Endodermal cell (in vitro differentiated cells): Measurements from ENCODE around the gene PPP2R3A. TPM values are rescaled to one million over a fixed set of nuclear protein-coding genes. Genes with fewer than 3 reads are reported as not detected.

ENCODE experiments used
- DNase-seq: peaks from one replicate; pipeline ENCODE4 v3.0.0-alpha.2; 2017
- H3K27ac ChIP-seq: 2 replicates; pipeline ENCODE4 v1.5.1; 2013; ENCODE audit warnings: mild to moderate bottlenecking, low read depth, low read length, moderate library complexity
- H3K27me3 ChIP-seq: 2 replicates; pipeline ENCODE4 v1.6.1; 2013; ENCODE audit warnings: mild to moderate bottlenecking, low read length, moderate library complexity; ENCODE audit not compliant: insufficient read depth, control insufficient read depth, poor library complexity, severe bottlenecking
- H3K36me3 ChIP-seq: 2 replicates; pipeline ENCODE4 v1.7.0; 2013; ENCODE audit warnings: mild to moderate bottlenecking, low read length, moderate library complexity; ENCODE audit not compliant: control insufficient read depth, insufficient read depth
- H3K4me1 ChIP-seq: one replicate; pipeline ENCODE4 v1.7.0; 2013; ENCODE audit warnings: low read length; ENCODE audit not compliant: control insufficient read depth, insufficient read depth
- H3K4me3 ChIP-seq: 2 replicates; pipeline ENCODE4 v1.5.1; 2013; ENCODE audit warnings: mild to moderate bottlenecking, low read length, moderate library complexity
- H3K9ac ChIP-seq: 2 replicates; pipeline ENCODE4 v1.6.1; 2013; ENCODE audit warnings: mild to moderate bottlenecking, low read length, moderate library complexity; ENCODE audit not compliant: poor library complexity, severe bottlenecking; ENCODE audit errors: extremely low read depth
- H3K9me3 ChIP-seq: 2 replicates; pipeline ENCODE4 v1.6.1; 2013; ENCODE audit warnings: mild to moderate bottlenecking, low read length, moderate library complexity; ENCODE audit not compliant: control insufficient read depth
- H3K27ac Mint-ChIP-seq: 2 replicates; pipeline ENCODE4 v1.8.0; 2020; ENCODE audit warnings: mixed read lengths
- H3K27me3 Mint-ChIP-seq: 2 replicates; pipeline ENCODE4 v1.8.0; 2021; ENCODE audit warnings: mild to moderate bottlenecking, mixed read lengths; ENCODE audit not compliant: insufficient read depth
- H3K36me3 Mint-ChIP-seq: 2 replicates; pipeline ENCODE4 v1.8.0; 2020; ENCODE audit warnings: low read depth, mixed read lengths
- H3K4me1 Mint-ChIP-seq: 2 replicates; pipeline ENCODE4 v1.8.0; 2020; ENCODE audit warnings: mixed read lengths
- H3K4me3 Mint-ChIP-seq: 2 replicates; pipeline ENCODE4 v1.8.0; 2020; ENCODE audit warnings: mild to moderate bottlenecking, moderate library complexity, mixed read lengths
- H3K9me3 Mint-ChIP-seq: 2 replicates; pipeline ENCODE4 v1.8.0; 2020; ENCODE audit warnings: mild to moderate bottlenecking, mixed read lengths
- WGBS, 2 experiments: methylation state at CpG; one replicate each; pipeline versions ENCODE4 v1.1.5 to v1.1.7; 2013; ENCODE audit warnings: missing lambda C conversion rate in 2 of 2, mixed read lengths in 1 of 2; ENCODE audit not compliant: insufficient coverage in 1 of 2, insufficient read length in 1 of 2; 5-methylcytosine and 5-hydroxymethylcytosine counted together
- total RNA-seq, 2 donors: library from RNA; stranded (reverse); fragmentation: NEBNext Ultra II Directional in 1 of 2; extraction: Animal tissue kit (Norgen Biotek cat#: 25700) in 1 of 2; gene quantifications; 2 replicates in 1 of 2; 3 replicates in 1 of 2; pipeline ENCODE4 v1.2.1, GENCODE V29; 2021
- TF ChIP-seq, protein P1 (sequence below): fragments of 200-600 bp; sonication (generic); conservative IDR thresholded peaks from 2 replicates; pipeline ENCODE4 v1.5.0; 2021; ENCODE audit warnings: antibody characterized with exemption, mild to moderate bottlenecking

PPP2R3A gene
- total RNA-seq, 2 donors from 2014 or later = 12.5 to 16.5 TPM

DNA sequence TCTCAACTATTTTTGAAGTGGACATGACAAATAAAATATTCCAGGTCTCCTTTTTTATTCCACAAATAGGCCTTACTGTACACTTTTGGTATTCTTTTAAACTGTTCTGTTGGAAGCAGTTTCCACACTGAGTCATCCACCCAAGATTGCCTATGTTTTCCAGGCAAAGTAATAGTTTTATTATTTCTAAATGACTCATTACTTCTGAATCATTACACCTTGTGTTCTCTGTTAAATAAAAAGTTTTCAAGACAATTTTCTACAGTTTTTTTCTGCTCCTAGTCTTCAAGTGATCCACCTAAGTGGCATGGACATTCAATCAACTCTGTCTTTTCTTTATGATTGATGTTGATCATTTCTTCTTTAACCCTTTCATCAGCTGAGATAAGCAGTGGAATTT is 26.5 kb downstream of the PPP2R3A start:
- H3K4me3 Mint-ChIP-seq = no peak overlapping the region
- no peaks in the 10 kb centered on the region for H3K36me3 ChIP-seq
- H3K9ac ChIP-seq = no peak overlapping the region
- no peaks in the 10 kb centered on the region for H3K4me1 ChIP-seq
- no peaks in the 10 kb centered on the region for H3K36me3 Mint-ChIP-seq
- H3K27ac Mint-ChIP-seq = no peak overlapping the region
- H3K4me3 ChIP-seq = no peak overlapping the region
- H3K27me3 Mint-ChIP-seq = no peaks in the 10 kb centered on the region
- H3K27ac ChIP-seq = no peak overlapping the region
- peaks cover 3% of the 10 kb centered on the region for H3K9me3 Mint-ChIP-seq
- peaks cover 13% of the 10 kb centered on the region for H3K4me1 Mint-ChIP-seq
- H3K27me3 ChIP-seq = peaks cover 12% of the 10 kb centered on the region
- TF ChIP-seq, protein P1, sequence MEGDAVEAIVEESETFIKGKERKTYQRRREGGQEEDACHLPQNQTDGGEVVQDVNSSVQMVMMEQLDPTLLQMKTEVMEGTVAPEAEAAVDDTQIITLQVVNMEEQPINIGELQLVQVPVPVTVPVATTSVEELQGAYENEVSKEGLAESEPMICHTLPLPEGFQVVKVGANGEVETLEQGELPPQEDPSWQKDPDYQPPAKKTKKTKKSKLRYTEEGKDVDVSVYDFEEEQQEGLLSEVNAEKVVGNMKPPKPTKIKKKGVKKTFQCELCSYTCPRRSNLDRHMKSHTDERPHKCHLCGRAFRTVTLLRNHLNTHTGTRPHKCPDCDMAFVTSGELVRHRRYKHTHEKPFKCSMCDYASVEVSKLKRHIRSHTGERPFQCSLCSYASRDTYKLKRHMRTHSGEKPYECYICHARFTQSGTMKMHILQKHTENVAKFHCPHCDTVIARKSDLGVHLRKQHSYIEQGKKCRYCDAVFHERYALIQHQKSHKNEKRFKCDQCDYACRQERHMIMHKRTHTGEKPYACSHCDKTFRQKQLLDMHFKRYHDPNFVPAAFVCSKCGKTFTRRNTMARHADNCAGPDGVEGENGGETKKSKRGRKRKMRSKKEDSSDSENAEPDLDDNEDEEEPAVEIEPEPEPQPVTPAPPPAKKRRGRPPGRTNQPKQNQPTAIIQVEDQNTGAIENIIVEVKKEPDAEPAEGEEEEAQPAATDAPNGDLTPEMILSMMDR = no peak
- peaks cover 5% of the 10 kb centered on the region for H3K9me3 ChIP-seq
- no peak for DNase-seq

DNA sequence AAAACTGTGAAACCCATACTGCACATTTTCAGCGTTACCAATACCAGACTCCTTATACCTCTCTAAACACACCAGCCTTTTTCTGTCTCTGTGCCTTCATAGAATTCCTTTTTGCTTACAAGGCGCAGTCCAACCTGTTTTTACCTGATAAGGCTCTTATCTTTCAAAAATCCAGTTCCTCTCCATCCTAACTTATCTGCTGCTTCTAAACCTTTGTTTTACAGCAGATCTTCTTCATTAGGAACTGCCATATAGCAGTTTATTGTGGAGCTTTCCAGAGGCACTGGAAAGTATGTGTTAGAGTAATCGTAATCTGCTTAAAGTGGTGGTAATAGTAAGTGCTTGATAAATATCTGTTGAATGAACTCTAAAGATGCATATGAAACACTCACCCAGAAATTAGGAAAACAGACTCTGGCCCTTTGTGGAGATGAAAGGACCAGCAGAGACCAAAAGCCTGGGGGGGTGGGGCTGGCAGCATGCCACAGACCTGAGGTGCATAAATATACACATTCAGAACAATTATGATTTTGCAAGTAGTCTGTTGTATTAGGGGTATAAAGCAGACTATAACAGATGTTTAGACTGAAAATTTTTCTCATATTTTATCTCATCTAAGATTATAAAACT is 29.3 kb downstream of the PPP2R3A start:
- Mint-ChIP-seq H3K27me3 (no peaks in the 10 kb centered on the region), H3K9me3 (peaks cover 3% of the 10 kb centered on the region), H3K36me3 (no peaks in the 10 kb centered on the region), H3K4me1 (peaks cover 14% of the 10 kb centered on the region), H3K27ac (no peak overlapping the region), H3K4me3 (no peak overlapping the region)
- Histone ChIP-seq H3K9me3 (peaks cover 5% of the 10 kb centered on the region), H3K36me3 (no peaks in the 10 kb centered on the region), H3K27ac (no peak overlapping the region), H3K4me1 (peaks cover 5% of the 10 kb centered on the region), H3K27me3 (peaks cover 12% of the 10 kb centered on the region), H3K9ac (no peak overlapping the region), H3K4me3 (no peak overlapping the region)
- WGBS, 2 experiments = 93 to 100% methylated on average over 2 to 3 of the region's 3 CpGs
- no peak for DNase-seq
- TF ChIP-seq, protein P1 = no peak

DNA sequence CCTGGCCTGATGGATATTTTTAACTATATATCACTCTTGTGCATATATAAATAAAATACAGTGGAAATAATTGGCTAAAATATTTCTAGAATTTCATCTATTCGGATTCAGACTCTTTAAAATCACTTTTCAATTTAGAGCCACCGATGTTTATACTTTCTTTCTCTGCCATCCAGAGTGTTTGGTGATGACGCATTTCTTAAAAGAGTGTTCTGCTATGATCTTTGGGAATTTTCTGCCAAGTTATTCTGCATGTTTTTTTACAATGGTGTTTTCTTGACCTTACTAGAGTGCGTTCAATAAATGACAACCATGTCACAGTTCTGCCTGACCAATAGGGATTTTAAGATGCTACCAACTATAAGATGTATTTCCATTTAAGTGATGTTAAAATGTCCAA is 30.2 kb downstream of the PPP2R3A start:
- peaks cover 5% of the 10 kb centered on the region for H3K9me3 ChIP-seq
- 94% methylated on average over 4 of the region's 4 CpGs; no CpG with 5 or more reads in 1 of the 2 experiments for WGBS, 2 experiments
- Mint-ChIP-seq H3K4me1 (peaks cover 9% of the 10 kb centered on the region), H3K9me3 (peaks cover 3% of the 10 kb centered on the region), H3K36me3 (no peaks in the 10 kb centered on the region), H3K4me3 (no peak overlapping the region), H3K27me3 (no peaks in the 10 kb centered on the region), H3K27ac (no peak overlapping the region)
- TF ChIP-seq, protein P1 = no peak
- H3K4me1 ChIP-seq = peaks cover 5% of the 10 kb centered on the region
- H3K36me3 ChIP-seq = no peaks in the 10 kb centered on the region
- no peak overlapping the region for H3K9ac ChIP-seq
- DNase-seq = no peak
- no peak overlapping the region for H3K27ac ChIP-seq
- no peak overlapping the region for H3K4me3 ChIP-seq
- peaks cover 12% of the 10 kb centered on the region for H3K27me3 ChIP-seq
